GM12874 (cell line): ENCODE data around the gene FAM120C.

Experiments used
- TF ChIP-seq, protein P1 (sequence below): IDR thresholded peaks from 2 replicates; pipeline ENCODE4 v1.5.1; 2011; ENCODE audit warnings: low read depth, mild to moderate bottlenecking, control low read depth, low read length, moderate library complexity; ENCODE audit not compliant: insufficient read depth

FAM120C gene

DNA sequence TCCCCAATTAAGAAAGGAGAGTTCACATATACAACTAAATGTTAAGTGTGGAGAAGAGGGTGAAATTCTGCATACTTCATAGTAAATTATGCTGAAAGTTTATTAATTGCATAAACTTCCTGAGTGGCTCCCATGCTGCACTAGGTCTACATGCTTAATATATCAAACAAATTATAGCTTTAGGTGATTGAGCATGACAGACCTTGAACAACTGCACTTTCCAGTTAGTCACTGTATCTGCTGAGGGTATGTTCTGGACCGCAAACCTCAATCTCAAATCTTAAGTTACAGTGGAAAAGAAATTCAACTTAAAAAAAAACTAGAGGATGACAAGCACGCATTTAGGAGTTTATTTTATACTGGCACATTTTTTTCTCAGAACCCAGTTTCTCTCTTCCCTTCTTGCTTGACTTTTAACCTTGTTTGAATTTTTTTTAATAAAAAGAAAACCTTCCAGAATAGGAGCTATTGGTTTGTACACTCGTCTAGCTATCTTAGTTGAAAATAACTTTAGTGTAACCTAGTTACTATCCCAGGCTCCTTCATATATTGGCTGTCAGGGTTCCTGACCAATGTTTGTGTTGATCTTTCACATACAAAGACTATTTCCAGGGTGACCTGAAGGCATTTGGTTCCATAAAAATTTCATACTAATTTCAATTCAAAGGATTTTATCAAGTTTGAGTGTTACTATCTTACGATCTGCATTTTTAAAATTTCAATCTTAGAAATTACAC, 10.2 kb upstream of the FAM120C start:
- TF ChIP-seq, protein P1, sequence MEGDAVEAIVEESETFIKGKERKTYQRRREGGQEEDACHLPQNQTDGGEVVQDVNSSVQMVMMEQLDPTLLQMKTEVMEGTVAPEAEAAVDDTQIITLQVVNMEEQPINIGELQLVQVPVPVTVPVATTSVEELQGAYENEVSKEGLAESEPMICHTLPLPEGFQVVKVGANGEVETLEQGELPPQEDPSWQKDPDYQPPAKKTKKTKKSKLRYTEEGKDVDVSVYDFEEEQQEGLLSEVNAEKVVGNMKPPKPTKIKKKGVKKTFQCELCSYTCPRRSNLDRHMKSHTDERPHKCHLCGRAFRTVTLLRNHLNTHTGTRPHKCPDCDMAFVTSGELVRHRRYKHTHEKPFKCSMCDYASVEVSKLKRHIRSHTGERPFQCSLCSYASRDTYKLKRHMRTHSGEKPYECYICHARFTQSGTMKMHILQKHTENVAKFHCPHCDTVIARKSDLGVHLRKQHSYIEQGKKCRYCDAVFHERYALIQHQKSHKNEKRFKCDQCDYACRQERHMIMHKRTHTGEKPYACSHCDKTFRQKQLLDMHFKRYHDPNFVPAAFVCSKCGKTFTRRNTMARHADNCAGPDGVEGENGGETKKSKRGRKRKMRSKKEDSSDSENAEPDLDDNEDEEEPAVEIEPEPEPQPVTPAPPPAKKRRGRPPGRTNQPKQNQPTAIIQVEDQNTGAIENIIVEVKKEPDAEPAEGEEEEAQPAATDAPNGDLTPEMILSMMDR: no peak

GRCh38 chrX:54184474-54184873, 1.4 kb upstream of the FAM120C start:
- TF ChIP-seq, protein P1: no peak

DNA sequence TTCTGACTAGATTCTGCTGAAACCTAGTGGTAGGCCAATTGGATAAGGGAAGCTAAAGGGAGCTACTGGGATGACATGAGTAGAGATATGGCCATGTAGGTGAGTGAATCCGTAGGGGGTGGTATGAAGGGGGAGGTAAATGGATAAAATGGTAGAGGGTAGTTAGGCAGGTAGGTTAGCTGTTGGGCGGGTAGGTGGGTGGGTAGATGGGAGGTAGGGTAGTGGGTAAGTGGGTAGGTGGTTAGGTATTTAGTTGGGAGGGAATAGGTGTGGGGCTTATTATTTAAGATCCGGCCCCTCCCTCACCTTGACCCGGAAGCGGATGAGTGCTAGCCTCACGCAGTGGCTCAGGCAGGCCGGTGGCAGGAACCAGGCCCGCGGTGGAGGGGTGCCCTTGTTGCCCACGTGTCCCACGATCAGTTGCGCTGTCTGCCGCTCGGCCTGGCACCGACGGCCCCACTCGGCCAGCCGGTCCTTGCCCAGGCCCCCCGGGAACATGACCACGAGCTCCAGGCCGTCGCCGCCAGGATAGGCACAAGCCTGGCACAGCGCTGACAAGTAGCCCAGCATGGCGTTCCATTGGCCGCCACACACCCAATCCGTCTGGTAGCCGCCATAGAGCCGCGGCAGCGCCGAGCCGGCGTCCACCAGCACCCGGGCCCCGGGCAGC, 725 bp downstream of the FAM120C start:
- TF ChIP-seq, protein P1: no peak

GRCh38 chrX:54181202-54181953, 1.7 kb downstream of the FAM120C start:
- TF ChIP-seq, protein P1: no peak

DNA sequence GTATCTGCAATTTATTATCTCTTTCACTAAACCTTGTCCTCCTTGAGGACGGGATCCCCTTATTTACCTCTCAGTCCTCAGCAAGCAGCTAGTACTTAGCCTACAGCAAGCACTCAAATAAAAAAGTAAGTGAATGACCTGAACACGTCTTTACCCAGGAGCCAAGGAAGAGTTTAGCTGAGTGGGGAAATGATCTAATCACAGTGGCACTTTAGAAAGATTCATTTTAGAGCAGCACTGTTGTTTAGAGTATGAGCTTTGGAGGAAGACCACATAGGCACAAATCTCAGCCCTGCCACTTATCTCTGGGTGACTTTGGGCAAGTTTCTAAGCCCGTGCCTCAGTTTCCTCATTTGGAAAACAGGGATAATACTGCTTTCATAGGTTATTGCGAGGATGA, 2.7 kb downstream of the FAM120C start:
- TF ChIP-seq, protein P1: no peak

DNA sequence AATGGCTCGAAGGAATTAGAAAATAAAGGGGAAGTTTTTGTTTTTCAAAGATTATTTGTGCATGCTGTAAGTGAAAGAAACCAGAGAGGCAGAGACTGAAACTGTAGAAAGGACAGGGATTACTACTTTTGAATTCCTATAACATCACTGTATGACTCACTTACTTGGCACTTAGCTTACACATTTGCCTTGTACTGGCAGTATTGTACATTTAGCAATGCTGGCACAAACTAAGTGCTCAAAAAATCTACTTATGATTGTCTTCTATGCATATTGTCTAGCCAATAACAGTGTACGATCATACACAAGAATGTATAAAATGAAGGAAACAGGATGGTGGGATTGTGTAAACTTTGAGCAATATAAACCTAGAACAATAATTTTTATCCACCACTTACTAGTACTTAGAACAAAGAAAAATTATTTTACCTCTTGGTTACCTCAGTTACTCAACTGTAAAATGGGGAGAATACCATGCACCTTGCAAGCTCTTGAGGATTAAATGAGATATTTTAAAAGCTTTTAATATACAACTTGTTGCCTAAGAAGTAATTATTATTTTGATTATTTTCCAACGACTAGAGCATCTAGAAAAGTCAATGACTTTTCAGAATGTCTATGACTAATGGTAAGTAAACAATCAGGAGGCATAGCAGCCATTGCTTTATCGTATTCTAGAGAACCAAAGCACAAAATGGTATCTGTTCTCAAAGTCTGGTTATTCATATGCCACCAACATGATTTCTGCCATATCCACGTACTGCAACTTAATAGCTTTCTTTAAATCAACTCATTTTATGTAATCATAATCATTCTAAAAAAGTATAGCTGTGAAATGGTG, 4.7 kb downstream of the FAM120C start:
- TF ChIP-seq, protein P1: no peak
